Fibroblast of skin of abdomen (primary cell): Measurements from ENCODE around the gene AKAP4. TPM values are rescaled to one million over a fixed set of nuclear protein-coding genes. Genes with fewer than 3 reads are reported as not detected.

ENCODE experiments used
- DNase-seq: peaks from one replicate; pipeline ENCODE4 v3.0.0-alpha.2; 2013
- polyA plus RNA-seq, 2 experiments: library from polyadenylated mRNA; unstranded; fragments of 120-200 nt; gene quantifications; one replicate each; pipeline ENCODE4 v1.2.1, GENCODE V29; 2013; ENCODE audit not compliant: insufficient read length in 2 of 2

The AKAP4 gene
- polyA plus RNA-seq (2013, experiment 1 of 2; ENCODE audit: insufficient read length) = not detected
- polyA plus RNA-seq (2013, experiment 2 of 2; ENCODE audit: insufficient read length) = not detected

- no peak for DNase-seq
Observed at GRCh38 chrX:50200907-50201306, at the start of gene AKAP4. TSS of gene AKAP4 (minus strand) at chrX:50201007. CDS start at chrX:50200889, 118 bp downstream.

GRCh38 chrX:50211510-50211909 lies 10.7 kb upstream of the AKAP4 start:
- DNase-seq = peak; percentile 1

- DNase-seq = no peak
Observed at GRCh38 chrX:50206753-50207152, 5.9 kb upstream of the AKAP4 start.

GRCh38 chrX:50204364-50204899 lies 3.6 kb upstream of the AKAP4 start, which contains the start of gene CCNB3:
TSS of gene CCNB3 (plus strand) at chrX:50204765. CDS start at chrX:50285164, 80,399 bp downstream.
- DNase-seq = peak; percentile 71

- no peak for DNase-seq
Observed at GRCh38 chrX:50202539-50202938, 1.7 kb upstream of the AKAP4 start.

GRCh38 chrX:50198348-50198747 lies 2.5 kb downstream of the AKAP4 start:
- DNase-seq = no peak

- DNase-seq = no peak
Observed at GRCh38 chrX:50188859-50189600, 11.8 kb downstream of the AKAP4 start.

GRCh38 chrX:50183891-50184290 lies 16.9 kb downstream of the AKAP4 start:
- DNase-seq = no peak

- no peak for DNase-seq
Observed at GRCh38 chrX:50180073-50180940, 20.5 kb downstream of the AKAP4 start.

- DNase-seq = no peak
Observed at GRCh38 chrX:50169717-50170116, 31.1 kb downstream of the AKAP4 start.

GRCh38 chrX:50168241-50168687 lies 32.5 kb downstream of the AKAP4 start:
- peak; percentile 22 for DNase-seq

GRCh38 chrX:50167366-50167765 lies 33.4 kb downstream of the AKAP4 start:
- DNase-seq = no peak

GRCh38 chrX:50165727-50166126 lies 35.1 kb downstream of the AKAP4 start:
- no peak for DNase-seq

GRCh38 chrX:50161127-50161526 lies 39.7 kb downstream of the AKAP4 start:
- no peak for DNase-seq

GRCh38 chrX:50158593-50158992 lies 42.2 kb downstream of the AKAP4 start:
- DNase-seq = no peak

- no peak for DNase-seq
Observed at GRCh38 chrX:50157545-50158135, 43.2 kb downstream of the AKAP4 start.

- DNase-seq = no peak
Observed at GRCh38 chrX:50154429-50154828, 46.4 kb downstream of the AKAP4 start.

GRCh38 chrX:50152456-50152855 lies 48.4 kb downstream of the AKAP4 start:
- no peak for DNase-seq

- no peak for DNase-seq
Observed at GRCh38 chrX:50147972-50148371, 52.8 kb downstream of the AKAP4 start.
